Hindlimb muscle (tissue), 1 donor: ENCODE data around the gene MID2. TPM values are rescaled to one million over a fixed set of nuclear protein-coding genes. Genes with fewer than 3 reads are reported as not detected.
"Not testable (repeated sequence)": the region's sequence is repeated elsewhere in the genome, so short reads cannot be mapped to it uniquely, and the experiment has no call there.

Experiments used
- DNase-seq: peaks from one replicate; pipeline ENCODE4 v3.0.0-alpha.2; 2013
- polyA plus RNA-seq: library from polyadenylated mRNA; unstranded; fragments of 120-200 nt; gene quantifications from one replicate; pipeline ENCODE4 v1.2.1, GENCODE V29; 2013; ENCODE audit not compliant: insufficient read length

Gene MID2
- polyA plus RNA-seq, 1 donor: 8.4 TPM

- not testable (repeated sequence) for DNase-seq
Observed at GRCh38 chrX:107955337-107955736, 129.7 kb downstream of the MID2 start.

GRCh38 chrX:107968623-107969022 is 143.0 kb downstream of the MID2 start:
- DNase-seq: no peak

- DNase-seq: no peak
Observed at GRCh38 chrX:107970073-107970472, 144.4 kb downstream of the MID2 start.

GRCh38 chrX:107971636-107972035 is 146.0 kb downstream of the MID2 start:
- no peak for DNase-seq

Other genes starting within 250 kb of the MID2 start
- gene PRPS1, start 197.4 kb upstream of the MID2 start, polyA plus RNA-seq: 26.7 TPM
- gene TSC22D3, start 50.1 kb upstream of the MID2 start, polyA plus RNA-seq: 43.1 TPM
- gene NCBP2L, start 48.1 kb upstream of the MID2 start, polyA plus RNA-seq: not detected
- gene TEX13B, start 156.5 kb downstream of the MID2 start, polyA plus RNA-seq: not detected
- 0.18 TPM for gene VSIG1, start 219.2 kb downstream of the MID2 start, polyA plus RNA-seq